Measurements from ENCODE around the gene STK17A. TPM values are rescaled to one million over a fixed set of nuclear protein-coding genes. Genes with fewer than 3 reads are reported as not detected.

STK17A gene
- 10 to 100 TPM; 16.6 to 19.0 (median 18.7) TPM for polyA plus RNA-seq (ENCODE audit: insufficient read length in 3 of 3)

DNA sequence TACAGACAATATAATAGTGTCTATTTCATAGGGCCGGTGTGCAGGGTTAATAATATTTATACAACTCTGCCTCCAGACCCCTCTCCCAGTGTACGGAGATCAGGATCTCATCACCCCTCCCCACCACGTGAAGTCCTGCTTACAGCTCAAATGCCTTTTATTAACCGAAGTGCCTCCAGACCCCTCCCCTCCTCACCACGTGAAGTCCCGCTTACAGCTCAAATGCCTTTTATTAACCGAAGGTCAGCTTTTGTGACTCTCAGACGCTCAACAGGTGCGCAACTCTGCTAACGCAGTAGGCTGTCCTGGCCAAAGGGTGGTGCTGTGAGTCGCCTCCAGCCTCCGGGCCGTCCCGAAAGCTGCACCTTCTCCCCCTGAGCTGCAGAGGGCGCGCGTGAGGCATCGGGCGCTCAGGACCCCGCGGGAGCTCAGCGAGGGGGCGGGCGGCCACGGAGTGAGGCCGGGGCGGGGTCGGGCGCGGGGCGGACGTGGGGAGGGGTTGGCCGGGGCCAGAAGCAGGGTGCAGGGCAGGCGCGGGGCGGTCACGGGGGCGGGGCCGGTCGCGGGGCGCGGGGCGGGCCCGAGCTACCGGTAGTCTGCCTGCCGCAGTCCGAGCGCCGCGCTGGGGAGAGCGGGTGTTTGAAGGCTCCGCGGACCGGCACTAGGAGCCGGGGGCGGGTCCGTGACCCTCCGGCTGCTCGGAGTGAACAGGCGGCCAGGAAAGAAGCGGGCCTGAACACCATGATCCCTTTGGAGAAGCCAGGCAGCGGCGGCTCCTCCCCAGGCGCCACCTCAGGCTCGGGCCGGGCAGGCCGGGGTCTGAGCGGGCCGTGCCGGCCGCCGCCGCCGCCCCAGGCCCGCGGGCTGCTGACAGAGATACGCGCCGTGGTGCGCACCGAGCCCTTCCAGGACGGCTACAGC is at the start of gene STK17A:
TSS of gene STK17A (plus strand) at position 606 of the 921 bp plus-strand sequence. CDS start at position 742, 136 bp downstream.
- DNase-seq (ENCODE audit: low read depth in 3 of 3, low spot score in 2 of 3) = peak in 2 of 3 donors; percentile 73 to 84

DNA sequence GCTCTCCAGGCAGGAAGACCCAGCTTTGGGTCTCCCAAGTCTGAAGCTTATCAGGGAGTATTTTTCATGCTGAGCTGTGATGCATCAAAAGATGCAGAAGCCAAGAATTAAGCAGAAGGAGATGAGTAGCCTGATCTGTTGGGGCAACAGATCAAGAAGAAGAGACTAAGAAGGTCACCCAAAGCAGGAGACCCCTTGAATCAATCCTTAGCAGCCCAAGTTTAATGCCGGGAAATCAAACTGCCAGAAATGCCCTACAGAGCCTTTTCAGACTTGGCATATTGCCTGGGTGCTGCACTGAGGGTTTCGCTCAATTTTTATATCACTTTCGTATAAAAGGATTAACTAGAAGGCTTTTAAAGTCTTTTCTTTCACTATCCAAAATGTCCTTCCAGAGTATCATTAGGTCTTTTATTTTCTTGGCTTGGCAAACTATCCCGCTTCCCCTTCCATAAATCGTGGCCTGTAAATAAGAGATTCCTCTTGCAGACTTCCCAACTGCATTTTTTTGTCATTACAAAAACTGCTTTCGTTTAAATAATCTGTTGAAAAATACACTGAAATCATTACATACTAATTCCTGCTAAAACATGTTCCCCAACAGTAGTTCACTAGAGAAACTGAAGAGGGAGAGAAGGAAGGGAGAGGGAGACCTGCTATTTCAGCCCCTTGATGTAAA is 49.0 kb upstream of the STK17A start:
- DNase-seq (ENCODE audit: low read depth in 3 of 3, low spot score in 2 of 3) = peak in 1 of 3 donors; percentile 15

DNA sequence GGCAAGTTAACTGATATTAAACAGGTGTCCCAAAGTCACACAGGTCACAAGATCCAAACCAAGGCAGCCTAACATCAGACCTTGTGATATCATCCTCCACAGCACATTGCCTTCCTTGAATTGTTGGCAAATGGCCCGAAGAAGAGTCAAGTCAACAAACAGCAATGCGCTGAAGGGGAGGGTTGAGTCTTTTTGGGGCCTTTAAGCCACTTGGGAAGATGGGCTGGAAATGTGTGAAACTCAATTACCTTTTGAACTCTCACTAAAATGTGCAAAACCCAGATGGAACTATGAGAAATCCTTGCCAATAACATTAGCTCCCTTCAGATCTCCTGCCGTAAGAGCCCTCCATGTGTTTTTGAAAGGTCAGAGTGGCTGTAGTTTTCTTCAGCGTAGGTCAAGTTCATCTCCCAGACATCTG is 47.9 kb upstream of the STK17A start:
- no peak for DNase-seq (ENCODE audit: low read depth in 3 of 3, low spot score in 2 of 3)

DNA sequence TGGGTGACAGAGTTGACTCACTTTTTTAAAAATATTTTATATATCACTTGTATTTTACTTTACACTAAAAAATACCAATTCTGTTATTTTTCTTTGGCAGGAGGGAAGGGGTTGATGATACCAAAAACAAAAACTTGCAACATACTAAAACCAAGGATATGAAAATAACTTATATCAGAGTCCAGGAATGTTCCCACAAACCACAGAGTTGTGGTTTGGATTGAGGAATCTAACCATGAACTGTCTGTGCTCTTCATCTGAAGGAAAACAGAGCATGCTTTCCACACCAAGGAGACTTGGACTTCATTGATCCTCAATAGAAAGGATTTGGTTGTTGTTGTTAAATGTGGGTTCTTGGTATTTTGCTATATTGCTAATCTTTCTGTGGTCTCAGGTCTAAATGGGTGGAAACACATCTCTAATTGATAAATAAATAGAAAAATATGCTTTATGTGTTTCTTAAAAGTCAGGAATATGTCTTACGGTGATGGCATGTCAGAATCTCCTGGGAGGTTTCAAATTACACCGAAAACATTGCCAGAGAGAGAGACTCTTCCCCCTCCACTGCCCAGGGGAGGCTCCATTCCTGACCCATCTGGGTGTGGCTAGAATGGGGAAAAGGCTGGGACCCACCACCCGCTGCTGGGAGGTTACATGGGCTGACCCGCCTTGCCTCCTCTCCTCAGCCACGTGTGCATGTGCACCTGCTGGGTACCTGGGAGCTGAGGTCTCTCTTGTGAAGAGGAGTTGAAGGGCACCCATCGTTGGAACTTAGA is 46.9 kb upstream of the STK17A start:
- no peak for DNase-seq (ENCODE audit: low read depth in 3 of 3, low spot score in 2 of 3)

DNA sequence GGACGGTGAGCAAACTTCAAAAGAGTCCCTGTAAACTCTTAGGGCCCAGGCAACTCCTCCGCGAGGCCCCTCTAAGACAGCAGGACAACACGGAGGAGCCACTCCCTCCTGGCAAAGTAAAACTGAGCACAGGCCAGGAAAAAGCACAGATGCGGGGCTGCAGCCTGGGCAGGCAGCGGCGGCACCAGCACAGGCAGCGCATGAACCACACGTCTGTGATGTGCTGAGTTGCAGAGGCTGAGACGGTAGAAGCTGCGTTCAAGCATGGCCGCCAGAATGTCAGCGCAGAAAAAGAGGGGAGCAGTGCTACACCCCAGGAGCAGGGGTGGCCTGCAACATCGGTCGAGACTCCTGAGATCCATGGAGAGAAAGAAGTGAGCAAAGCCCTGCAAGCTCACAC is 46.1 kb upstream of the STK17A start:
- no peak for DNase-seq (ENCODE audit: low read depth in 3 of 3, low spot score in 2 of 3)

DNA sequence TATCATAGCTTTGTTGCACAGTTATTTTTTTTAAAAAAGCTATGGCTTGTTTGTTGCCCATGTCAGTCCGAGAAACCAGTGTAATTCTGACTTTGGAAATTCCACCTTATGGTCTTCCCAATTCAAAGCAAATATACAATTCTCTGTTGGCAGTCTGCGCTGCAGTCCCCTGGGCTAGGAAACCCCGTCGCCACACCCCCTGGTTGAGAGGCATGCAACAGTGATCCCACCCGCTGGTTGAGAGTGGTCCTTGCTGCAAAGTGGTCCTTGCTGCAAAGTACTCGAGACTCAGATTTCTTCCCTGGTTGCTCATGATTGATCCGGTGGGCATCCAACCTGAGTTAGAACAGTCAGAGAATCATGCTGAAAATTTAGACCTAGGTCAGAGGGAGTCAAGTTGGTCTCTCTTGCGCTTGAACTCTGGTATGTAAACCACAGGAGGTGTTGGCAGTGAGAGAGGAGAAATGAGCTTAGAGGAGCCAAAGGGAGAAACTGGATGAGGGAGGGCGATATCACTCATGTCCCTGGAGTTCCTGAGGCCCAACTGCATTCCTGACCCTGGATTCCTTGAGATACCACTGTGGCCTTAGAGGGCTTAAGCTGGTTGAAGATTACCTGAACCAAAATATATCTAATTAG is 45.0 kb upstream of the STK17A start:
- DNase-seq (ENCODE audit: low read depth in 3 of 3, low spot score in 2 of 3) = no peak

DNA sequence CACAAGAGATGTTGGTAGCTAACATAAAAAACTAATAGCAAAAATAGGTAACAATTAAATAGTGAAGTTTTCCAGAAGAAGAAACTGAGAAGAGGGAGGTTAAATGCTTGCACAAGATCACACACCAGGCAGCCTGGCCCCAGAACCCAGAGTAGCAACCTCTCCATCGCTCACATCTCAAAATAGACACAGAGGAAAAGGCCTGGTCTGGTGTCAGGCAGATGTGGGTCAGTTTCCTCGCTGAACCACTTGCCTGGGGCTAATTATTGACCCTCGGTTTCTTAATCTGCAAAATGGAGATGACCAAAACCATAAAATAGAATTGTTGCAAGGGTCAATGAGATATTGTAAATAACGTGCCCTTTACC is 44.5 kb upstream of the STK17A start:
- no peak for DNase-seq (ENCODE audit: low read depth in 3 of 3, low spot score in 2 of 3)

DNA sequence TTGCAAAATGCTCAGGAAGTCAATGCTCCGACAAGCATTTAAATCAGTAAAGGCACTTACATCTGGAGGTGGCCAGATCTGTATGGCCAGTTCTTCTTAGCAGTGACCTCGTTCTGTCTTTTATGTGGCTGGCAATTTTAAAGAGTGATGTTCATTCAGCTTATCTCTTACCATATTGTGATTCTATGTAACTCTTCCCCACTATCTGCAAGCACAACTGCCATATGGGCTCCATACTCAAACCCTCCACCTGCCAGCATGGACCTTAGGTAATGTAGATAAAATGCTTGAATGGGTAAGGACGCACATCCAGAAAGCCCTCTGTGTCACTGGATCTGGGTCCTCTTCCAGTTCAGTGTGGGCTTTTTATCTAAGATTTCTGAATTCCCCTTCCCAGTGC is 42.4 kb upstream of the STK17A start:
- no peak for DNase-seq (ENCODE audit: low read depth in 3 of 3, low spot score in 2 of 3)

DNA sequence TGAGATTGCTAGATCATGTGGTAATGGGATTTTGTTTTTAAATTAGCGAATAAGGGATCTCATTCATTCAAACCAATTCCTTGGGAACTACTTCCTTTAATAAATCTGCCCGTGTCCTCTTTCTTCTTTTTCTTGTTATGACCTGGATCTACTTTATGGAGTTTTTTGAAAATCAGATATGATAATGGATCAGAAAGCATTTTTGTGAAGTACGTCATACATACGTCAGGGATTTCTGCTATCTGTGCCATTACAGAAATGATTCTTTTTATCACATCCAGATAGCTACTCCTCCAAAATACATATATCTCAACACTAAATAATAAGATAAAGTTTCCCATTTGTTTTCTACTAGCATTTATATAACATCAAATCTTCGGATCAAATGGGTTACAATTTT is 40.2 kb upstream of the STK17A start:
- DNase-seq (ENCODE audit: low read depth in 3 of 3, low spot score in 2 of 3) = no peak

DNA sequence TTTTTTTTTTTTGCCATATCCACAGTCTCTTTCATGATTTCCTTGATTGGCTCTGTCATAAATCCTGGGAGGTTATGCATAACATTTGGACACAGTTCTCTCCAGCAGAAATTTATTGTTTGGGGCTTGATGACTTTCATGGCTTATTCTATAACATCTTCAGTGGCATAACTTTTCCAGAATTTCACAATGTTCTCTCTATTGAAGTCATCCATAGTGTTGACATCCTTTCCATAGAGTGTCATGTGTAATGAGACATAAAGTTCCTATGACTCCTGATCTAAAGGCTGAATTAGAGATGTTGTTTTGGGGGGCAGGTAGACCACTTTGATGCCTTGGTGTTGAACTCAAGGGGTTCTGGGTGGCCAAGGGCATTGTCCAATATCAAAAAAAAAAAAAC is 36.7 kb upstream of the STK17A start:
- no peak for DNase-seq (ENCODE audit: low read depth in 3 of 3, low spot score in 2 of 3)

DNA sequence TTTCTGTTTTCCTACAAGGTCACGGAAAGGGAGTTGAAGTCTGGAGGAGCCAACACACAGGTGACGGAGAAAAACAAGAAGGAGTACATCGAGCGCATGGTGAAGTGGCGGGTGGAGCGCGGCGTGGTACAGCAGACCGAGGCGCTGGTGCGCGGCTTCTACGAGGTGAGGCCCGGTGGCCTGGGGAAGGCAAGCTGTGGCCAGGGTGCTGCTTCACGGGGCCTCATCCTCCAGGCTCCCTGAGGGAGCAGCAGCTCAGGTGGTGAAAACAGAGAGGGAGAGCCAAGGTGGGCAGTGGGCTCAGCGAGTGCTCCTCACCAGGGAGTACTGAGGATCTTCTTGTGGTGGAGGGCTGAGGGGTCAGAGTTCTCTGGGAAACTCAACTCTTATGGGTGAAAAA is 32.5 kb upstream of the STK17A start:
- no peak for DNase-seq (ENCODE audit: low read depth in 3 of 3, low spot score in 2 of 3)

DNA sequence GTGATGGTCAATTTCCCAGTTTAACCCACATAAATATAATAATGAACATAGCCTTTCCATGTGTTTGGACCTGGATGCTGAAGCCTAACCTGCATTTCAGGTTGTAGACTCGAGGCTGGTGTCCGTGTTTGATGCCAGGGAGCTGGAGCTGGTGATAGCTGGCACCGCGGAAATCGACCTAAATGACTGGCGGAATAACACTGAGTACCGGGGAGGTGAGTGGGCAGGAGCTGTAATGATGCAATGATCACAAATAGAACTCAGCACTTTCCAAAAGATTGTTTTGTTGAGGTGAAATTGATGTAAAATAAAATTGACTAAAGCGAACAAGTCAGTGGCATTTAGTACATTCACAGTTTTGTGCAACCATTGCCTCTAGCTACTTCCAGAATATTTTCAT is 30.8 kb upstream of the STK17A start:
- DNase-seq (ENCODE audit: low read depth in 3 of 3, low spot score in 2 of 3) = no peak

DNA sequence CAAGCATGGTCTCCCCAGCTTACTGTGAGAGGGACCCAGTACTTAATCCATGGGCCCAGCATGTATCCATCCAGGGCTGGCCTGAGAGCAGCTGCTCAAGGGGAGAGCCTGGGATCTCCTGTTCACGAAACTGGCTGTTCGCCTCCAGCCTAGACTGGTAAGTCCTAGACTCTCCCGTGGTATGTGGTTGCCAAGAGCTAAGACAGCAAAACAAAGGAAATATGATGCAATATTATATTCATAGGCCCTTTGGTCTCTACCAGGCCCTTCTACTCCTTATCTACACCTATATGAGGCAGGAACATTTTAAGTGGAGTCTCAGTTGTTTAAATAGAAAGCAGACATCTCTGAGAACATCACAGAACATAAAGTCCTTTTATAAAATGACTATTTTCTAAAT is 28.9 kb upstream of the STK17A start:
- no peak for DNase-seq (ENCODE audit: low read depth in 3 of 3, low spot score in 2 of 3)

DNA sequence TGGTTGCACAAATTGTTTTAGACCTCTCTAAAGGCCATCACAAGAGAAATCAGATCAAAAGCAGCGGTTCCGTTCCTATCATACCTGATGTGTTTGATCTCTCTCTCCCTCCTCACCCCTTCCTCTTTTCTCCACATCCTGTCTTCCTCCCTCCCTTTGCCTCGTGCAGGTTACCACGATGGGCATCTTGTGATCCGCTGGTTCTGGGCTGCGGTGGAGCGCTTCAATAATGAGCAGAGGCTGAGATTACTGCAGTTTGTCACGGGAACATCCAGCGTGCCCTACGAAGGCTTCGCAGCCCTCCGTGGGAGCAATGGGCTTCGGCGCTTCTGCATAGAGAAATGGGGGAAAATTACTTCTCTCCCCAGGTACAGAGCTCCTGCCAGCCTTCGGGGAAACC is 28.5 kb upstream of the STK17A start:
- DNase-seq (ENCODE audit: low read depth in 3 of 3, low spot score in 2 of 3) = no peak

DNA sequence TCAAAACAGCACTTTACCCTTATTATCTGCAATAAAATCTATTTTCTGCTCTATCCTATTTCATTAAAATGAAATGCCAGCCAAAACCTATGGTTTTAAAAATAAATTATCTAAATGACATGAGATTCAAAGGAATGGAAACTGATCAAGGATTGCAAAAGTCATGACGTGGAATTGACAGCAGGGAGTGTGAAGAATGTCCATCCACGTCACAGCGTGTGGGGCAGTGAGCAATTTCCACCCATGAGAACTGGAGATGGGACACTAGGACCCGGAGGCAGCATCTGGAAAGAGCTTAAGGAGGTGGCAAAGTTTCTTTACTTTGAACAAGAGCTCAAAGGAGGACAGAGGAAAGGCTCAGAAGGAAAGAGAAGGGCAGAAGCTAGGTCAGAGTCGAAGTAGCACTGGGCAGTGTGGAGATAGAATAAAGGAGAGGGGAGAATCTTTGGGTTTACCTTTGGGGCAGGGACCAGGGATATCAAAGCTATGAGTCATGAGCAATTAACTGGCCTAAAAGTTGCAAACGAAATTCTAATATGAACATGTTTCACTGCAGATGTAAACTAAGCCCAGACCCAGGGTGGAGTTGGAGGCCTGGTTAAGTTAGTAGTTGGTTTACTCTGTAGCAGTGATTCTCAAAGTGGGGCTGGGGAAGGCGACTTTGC is 24.9 kb upstream of the STK17A start:
- no peak for DNase-seq (ENCODE audit: low read depth in 3 of 3, low spot score in 2 of 3)

DNA sequence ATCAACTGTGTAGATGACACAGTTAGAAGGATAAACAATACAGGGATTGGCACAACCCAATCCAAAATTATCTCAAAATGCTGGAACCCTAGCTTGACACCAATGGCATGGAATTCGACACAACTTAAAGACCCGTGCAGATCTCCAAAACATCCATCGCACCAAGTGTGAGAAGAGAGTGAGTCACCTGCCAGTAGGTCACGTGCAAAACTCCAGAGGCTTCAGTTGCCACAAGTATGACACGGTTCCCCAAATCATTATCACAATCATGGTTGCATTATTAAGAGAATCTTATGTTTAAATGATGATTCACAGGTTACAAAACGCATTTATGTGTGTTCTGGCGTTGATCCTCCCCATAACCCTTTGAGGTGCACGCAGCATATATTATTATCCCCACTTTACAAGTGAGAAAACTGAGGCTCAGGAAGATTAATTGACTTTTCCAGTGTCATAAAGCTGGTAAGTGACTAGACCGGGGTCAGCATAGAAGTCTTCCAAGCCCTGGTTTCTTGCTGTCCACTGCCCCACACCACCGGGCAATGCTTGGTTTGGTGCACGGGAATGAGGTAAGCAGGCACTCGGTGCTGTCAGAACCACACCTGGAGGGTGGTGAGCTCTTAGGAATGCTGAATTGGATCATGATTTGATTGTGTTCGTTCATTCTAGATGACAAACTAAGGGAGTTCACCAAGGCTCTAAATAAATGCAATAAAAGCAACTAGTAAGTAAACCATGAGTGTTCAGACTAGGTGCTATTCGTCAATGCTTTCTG is 23.6 kb upstream of the STK17A start:
- DNase-seq (ENCODE audit: low read depth in 3 of 3, low spot score in 2 of 3) = no peak

DNA sequence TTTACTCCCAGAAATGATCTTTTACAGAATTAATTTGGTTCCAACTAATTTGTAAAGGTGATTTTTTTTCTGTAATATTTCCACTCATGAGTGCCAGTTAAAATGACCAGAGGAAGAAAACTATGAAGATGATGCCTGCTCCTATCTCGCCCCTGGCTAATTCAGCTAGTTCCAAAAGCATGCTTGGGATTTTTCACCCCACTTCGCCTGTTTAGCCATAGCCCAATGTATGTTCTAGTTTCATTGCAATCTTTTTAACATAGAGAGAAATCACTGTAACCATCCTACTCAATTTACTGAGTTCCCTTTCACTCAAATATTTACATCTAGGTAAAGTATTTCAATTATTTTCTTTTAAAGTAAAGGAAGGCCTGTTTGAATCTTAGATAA is 23.0 kb upstream of the STK17A start:
- no peak for DNase-seq (ENCODE audit: low read depth in 3 of 3, low spot score in 2 of 3)

DNA sequence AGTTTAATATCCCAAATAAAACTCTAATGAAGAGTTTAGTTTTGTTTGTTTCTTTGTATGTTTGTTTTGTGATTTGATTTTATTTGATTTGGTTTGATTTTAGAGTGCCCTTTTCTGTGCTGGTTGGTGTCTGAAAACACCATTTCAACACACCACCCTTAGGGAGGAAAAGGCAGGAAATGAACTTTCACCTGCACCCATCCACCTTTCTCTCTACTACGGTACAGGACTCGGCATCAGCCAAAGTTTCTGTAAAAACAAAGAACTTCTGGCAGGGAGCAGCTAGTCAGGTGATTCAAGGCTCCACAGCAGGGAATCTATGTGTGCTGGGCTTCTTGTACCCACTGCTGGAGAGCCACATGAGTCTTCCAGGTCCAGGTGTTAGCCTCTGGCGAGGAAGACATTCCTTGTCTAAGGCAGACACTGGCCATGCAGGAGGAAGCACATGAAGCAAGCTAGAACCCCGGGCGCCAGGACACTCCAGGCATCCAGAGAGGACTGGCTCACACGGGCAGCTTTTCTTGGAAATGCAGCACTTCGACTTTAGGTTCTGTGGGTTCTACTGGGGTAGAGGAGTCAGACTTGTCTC is 22.1 kb upstream of the STK17A start:
- no peak for DNase-seq (ENCODE audit: low read depth in 3 of 3, low spot score in 2 of 3)

DNA sequence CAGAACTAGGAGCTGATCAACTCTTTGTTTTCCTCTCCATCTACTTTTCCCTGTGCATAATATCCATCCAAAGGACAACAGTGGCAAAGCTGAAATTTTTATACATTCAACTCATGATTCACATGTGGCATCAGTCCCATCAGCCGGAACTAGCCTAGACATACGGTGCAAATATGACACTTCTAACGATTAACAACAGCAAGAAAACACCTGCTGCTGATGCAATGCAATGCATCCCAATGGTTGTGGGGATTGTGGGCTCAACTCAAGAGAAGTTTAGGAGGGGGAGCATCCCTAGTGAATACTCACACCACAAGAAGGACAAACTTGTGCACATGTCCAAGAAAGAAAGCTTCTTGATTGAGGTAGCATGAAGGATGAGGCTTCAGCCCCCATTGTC is 20.5 kb upstream of the STK17A start:
- no peak for DNase-seq (ENCODE audit: low read depth in 3 of 3, low spot score in 2 of 3)

All from right renal cortex interstitium (tissue), 3 donors.